ENCODE measurements around the gene FAM237B. TPM values are rescaled to one million over a fixed set of nuclear protein-coding genes. Genes with fewer than 3 reads are reported as not detected.

Gene FAM237B
- total and polyA plus RNA-seq, 2 donors (not counting 1 experiment from before 2014, with no cell fraction given) = not detected

DNA sequence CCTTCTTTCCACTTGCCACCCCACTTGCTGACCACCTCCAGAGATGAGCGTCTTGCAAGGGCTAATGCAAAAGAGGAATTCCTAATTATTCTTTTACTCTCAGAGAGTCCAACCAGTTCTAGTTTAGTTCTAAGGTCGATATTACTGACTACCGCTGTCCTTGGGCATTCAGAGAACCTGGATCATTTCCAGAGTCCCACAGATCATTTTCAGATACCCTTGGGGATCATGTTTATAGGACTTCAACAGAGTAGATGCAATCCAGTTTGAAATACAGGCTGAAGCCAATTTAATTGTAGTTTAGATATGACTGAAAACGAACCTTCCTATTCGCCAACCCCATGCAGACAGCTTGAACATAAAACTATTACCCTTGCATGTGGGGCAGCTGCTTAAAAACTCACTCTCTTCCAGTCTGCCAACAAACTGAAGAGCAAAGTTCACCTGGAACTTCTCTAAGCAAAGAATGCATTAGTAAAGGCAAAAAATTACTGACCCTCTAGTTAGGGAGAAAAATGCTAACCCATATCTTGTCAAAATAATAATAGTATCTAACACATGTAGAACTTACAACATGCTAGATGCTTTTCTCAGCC is 53.7 kb downstream of the FAM237B start:
- no peaks in the 10 kb centered on the region for H3K36me3 ChIP-seq (replicated peaks in 1 of 2; ENCODE audit: control extremely low read depth in 1 of 2, control insufficient read depth in 1 of 2, extremely low read depth in 1 of 2, insufficient read depth in 2 of 2, low read length in 1 of 2)
- no peaks in the 10 kb centered on the region for H4K20me1 ChIP-seq (ENCODE audit: control insufficient read depth, insufficient read depth, low read length, poor library complexity, severe bottlenecking)
- H3K4me2 ChIP-seq (replicated peaks; ENCODE audit: low read depth, low read length, poor library complexity, severe bottlenecking) = no peak overlapping the region
- intact Hi-C loops (cut with micrococcal nuclease) = no loop called here
- no peaks in the 10 kb centered on the region for H3K9me3 ChIP-seq (ENCODE audit: control extremely low read depth in 1 of 3, control insufficient read depth in 2 of 3, insufficient read depth in 1 of 3, low read length in 2 of 3)
- TF ChIP-seq, protein P1, sequence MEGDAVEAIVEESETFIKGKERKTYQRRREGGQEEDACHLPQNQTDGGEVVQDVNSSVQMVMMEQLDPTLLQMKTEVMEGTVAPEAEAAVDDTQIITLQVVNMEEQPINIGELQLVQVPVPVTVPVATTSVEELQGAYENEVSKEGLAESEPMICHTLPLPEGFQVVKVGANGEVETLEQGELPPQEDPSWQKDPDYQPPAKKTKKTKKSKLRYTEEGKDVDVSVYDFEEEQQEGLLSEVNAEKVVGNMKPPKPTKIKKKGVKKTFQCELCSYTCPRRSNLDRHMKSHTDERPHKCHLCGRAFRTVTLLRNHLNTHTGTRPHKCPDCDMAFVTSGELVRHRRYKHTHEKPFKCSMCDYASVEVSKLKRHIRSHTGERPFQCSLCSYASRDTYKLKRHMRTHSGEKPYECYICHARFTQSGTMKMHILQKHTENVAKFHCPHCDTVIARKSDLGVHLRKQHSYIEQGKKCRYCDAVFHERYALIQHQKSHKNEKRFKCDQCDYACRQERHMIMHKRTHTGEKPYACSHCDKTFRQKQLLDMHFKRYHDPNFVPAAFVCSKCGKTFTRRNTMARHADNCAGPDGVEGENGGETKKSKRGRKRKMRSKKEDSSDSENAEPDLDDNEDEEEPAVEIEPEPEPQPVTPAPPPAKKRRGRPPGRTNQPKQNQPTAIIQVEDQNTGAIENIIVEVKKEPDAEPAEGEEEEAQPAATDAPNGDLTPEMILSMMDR (IDR thresholded peaks at IDR 0.05) = no peak
- no peak for TF ChIP-seq EZH2 (IDR thresholded peaks at IDR 0.05; ENCODE audit: borderline replicate concordance, insufficient read depth, low read depth, low read length, poor library complexity, severe bottlenecking)
- H3K27me3 ChIP-seq (replicated peaks in 1 of 4; ENCODE audit: control extremely low read depth in 1 of 4, control insufficient read depth in 3 of 4, insufficient read depth in 4 of 4, low read length in 3 of 4) = no peaks in the 10 kb centered on the region
- H3K4me1 Mint-ChIP-seq = no peaks in the 10 kb centered on the region
- H3K4me3 Mint-ChIP-seq = no peak overlapping the region
- CTCF ChIA-PET = interaction anchor here (1.1 kb wide), 1 partner anchor 160 kb away, joined by 3 read pairs; no protein-coding TSS in a partner anchor
- no peak overlapping the region for H3K27ac Mint-ChIP-seq
- no peak overlapping the region for H3K4me3 ChIP-seq (ENCODE audit: control extremely low read depth in 1 of 5, extremely low read depth in 1 of 5, insufficient read depth in 1 of 5, low read depth in 2 of 5, low read length in 4 of 5)
- 87% methylated on average over 3 of the region's 5 CpGs for WGBS (ENCODE audit: insufficient coverage)
- H3K4me1 ChIP-seq (ENCODE audit: control insufficient read depth in 2 of 2, insufficient read depth in 2 of 2, low read length in 2 of 2) = no peaks in the 10 kb centered on the region
- H3K27me3 Mint-ChIP-seq = peaks cover 11% of the 10 kb centered on the region
- ATAC-seq (ENCODE audit: low read depth) = no peak
- H3K9ac ChIP-seq (ENCODE audit: low read length) = no peak overlapping the region
- H3K9me3 Mint-ChIP-seq (ENCODE audit: insufficient read depth) = no peaks in the 10 kb centered on the region
- POLR2A ChIA-PET = no interaction called here
- DNase-seq = no peak
- H2AFZ ChIP-seq (ENCODE audit: insufficient read depth, low read depth, low read length, poor library complexity, severe bottlenecking) = no peak overlapping the region
- no peaks in the 10 kb centered on the region for H3K79me2 ChIP-seq (ENCODE audit: control insufficient read depth, insufficient read depth, low read length)
- no peak overlapping the region for H3K27ac ChIP-seq (ENCODE audit: low read length in 2 of 2)

DNA sequence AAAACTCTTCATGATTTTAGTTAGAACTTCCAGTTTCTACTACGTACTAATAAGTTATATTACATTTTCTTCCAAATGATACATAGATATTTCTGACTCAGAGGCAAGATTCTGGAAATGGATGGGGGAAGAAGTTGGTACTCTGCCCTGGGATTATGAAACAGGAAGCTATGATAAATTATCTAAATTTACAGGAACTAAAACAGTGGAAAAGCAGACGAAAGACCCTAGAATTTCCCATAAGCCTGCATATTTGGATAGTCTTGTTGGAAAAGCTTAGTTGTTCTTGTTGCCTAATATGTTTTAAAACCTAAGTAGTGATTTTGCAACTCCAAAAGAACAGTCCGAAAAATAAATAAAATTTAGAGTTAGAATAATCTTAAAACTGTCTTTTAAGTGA is 54.3 kb downstream of the FAM237B start:
- Histone ChIP-seq H3K4me1 (ENCODE audit: control insufficient read depth in 2 of 2, insufficient read depth in 2 of 2, low read length in 2 of 2) (no peaks in the 10 kb centered on the region), H3K4me2 (replicated peaks; ENCODE audit: low read depth, low read length, poor library complexity, severe bottlenecking) (no peak overlapping the region), H3K27ac (ENCODE audit: low read length in 2 of 2) (no peak overlapping the region), H3K9me3 (ENCODE audit: control extremely low read depth in 1 of 3, control insufficient read depth in 2 of 3, insufficient read depth in 1 of 3, low read length in 2 of 3) (no peaks in the 10 kb centered on the region), H3K9ac (ENCODE audit: low read length) (no peak overlapping the region), H3K4me3 (ENCODE audit: control extremely low read depth in 1 of 5, extremely low read depth in 1 of 5, insufficient read depth in 1 of 5, low read depth in 2 of 5, low read length in 4 of 5) (no peak overlapping the region), H2AFZ (ENCODE audit: insufficient read depth, low read depth, low read length, poor library complexity, severe bottlenecking) (no peak overlapping the region), H3K79me2 (ENCODE audit: control insufficient read depth, insufficient read depth, low read length) (no peaks in the 10 kb centered on the region), H4K20me1 (ENCODE audit: control insufficient read depth, insufficient read depth, low read length, poor library complexity, severe bottlenecking) (no peaks in the 10 kb centered on the region), H3K36me3 (replicated peaks in 1 of 2; ENCODE audit: control extremely low read depth in 1 of 2, control insufficient read depth in 1 of 2, extremely low read depth in 1 of 2, insufficient read depth in 2 of 2, low read length in 1 of 2) (no peaks in the 10 kb centered on the region), H3K27me3 (replicated peaks in 1 of 4; ENCODE audit: control extremely low read depth in 1 of 4, control insufficient read depth in 3 of 4, insufficient read depth in 4 of 4, low read length in 3 of 4) (no peaks in the 10 kb centered on the region)
- Mint-ChIP-seq H3K4me1 (no peaks in the 10 kb centered on the region), H3K4me3 (no peak overlapping the region), H3K27me3 (peaks cover 11% of the 10 kb centered on the region), H3K27ac (no peak overlapping the region), H3K9me3 (ENCODE audit: insufficient read depth) (no peaks in the 10 kb centered on the region)
- ChIA-PET CTCF (no interaction called here), POLR2A (no interaction called here)
- ATAC-seq (ENCODE audit: low read depth) (no peak), DNase-seq (no peak)
- intact Hi-C loops (cut with micrococcal nuclease) = no loop called here
- no peak for TF ChIP-seq EZH2 (IDR thresholded peaks at IDR 0.05; ENCODE audit: borderline replicate concordance, insufficient read depth, low read depth, low read length, poor library complexity, severe bottlenecking)
- TF ChIP-seq, protein P1 (IDR thresholded peaks at IDR 0.05) = no peak
- WGBS (ENCODE audit: insufficient coverage) = no CpG with 5 or more reads among the region's 3 CpGs

Other genes with a start within 250 kb of the FAM237B start
- gene STEAP1, start 166.8 kb downstream of the FAM237B start, total RNA-seq = 0.32 TPM in 1 of 2 replicates, not detected in the other
- gene STEAP1, start 166.8 kb downstream of the FAM237B start, polyA plus RNA-seq = not detected in 2 replicates
- gene STEAP2, start 109.6 kb downstream of the FAM237B start, total RNA-seq = not detected in 2 replicates
- not detected in 2 replicates for gene STEAP2, start 109.6 kb downstream of the FAM237B start, polyA plus RNA-seq
- 0.15 and 0.29 TPM in 2 replicates for gene CFAP69, start 76.1 kb downstream of the FAM237B start, total RNA-seq
- 0.10 TPM in 1 of 2 replicates, not detected in the other for gene CFAP69, start 76.1 kb downstream of the FAM237B start, polyA plus RNA-seq
- 36.2 and 39.5 TPM in 2 replicates for gene GTPBP10, start 25.4 kb upstream of the FAM237B start, total RNA-seq
- 14.2 and 17.7 TPM in 2 replicates for gene GTPBP10, start 25.4 kb upstream of the FAM237B start, polyA plus RNA-seq
- 14.1 and 17.3 TPM in 2 replicates for gene CLDN12, start 82.2 kb upstream of the FAM237B start, total RNA-seq
- 1.2 and 2.4 TPM in 2 replicates for gene CLDN12, start 82.2 kb upstream of the FAM237B start, polyA plus RNA-seq
- gene PTTG1IP2, start 148.3 kb upstream of the FAM237B start, total RNA-seq = not detected in 2 replicates
- gene PTTG1IP2, start 148.3 kb upstream of the FAM237B start, polyA plus RNA-seq = not detected in 2 replicates